K562 (cell line): ENCODE measurements around the gene MIEF1. TPM values are rescaled to one million over a fixed set of nuclear protein-coding genes. Genes with fewer than 3 reads are reported as not detected.

Experiments used
- ATAC-seq: fragments of 200-7000 bp; cut with Tn5 transposase; 3 replicates; pipeline ENCODE4 v1.9.1; 2020; ENCODE audit warnings: moderate library complexity
- BruUV-seq: library from RNA; stranded (reverse); fragments of 400-500 nt; replicated peaks from 2 replicates; lab custom pipeline; 2021; lab: Mats Ljungman, UMichigan
- CTCF ChIA-PET: fragments of 300-600 bp; formaldehyde crosslinking; extraction: SDS; loops from one replicate; lab custom pipeline; 2021; ENCODE audit warnings: low intra/inter-chr PET ratio; lab: Yijun Ruan, JAX
- POLR2A ChIA-PET: fragments of 300-600, 350-650 bp; sonication (Branson Sonifier 250); formaldehyde crosslinking; extraction: SDS; loops from one replicate; lab custom pipeline; 2021; ENCODE audit warnings: antibody characterized with exemption, inconsistent platforms; lab: Yijun Ruan, JAX
- DNase-seq, 4 experiments: peaks; one replicate each; pipeline versions ENCODE4 v3.0.0 to v3.0.0-alpha.2; 2011 to 2018; ENCODE audit warnings: low spot score in 3 of 4, mixed read lengths in 3 of 4; ENCODE audit errors: extremely low read depth in 1 of 4
- FAIRE-seq: peaks from 2 replicates; lab custom pipeline; 2011; peaks lifted over from hg19 to GRCh38; lab: Jason Lieb, UNC
- H2AFZ ChIP-seq: 2 replicates; pipeline ENCODE4 v1.6.0; 2011; ENCODE audit warnings: low read depth, low read length, control low read depth, inconsistent platforms
- H3K27ac ChIP-seq: fragments of 200-600 bp; 3 replicates; pipeline ENCODE4 v1.8.0; 2011; ENCODE audit warnings: low read depth, mild to moderate bottlenecking, control low read depth, inconsistent platforms, low read length, moderate library complexity, mixed read lengths; ENCODE audit errors: extremely low read depth
- H3K27me3 ChIP-seq, 2 experiments: fragments of 300-600 bp in 1 of 2; 2 replicates in 1 of 2; 3 replicates in 1 of 2; pipeline versions ENCODE4 v1.6.0 to v1.8.0; 2011; ENCODE audit warnings: inconsistent platforms in 2 of 2, low read length in 2 of 2, mild to moderate bottlenecking in 1 of 2, mixed read lengths in 1 of 2, moderate library complexity in 1 of 2; ENCODE audit not compliant: control insufficient read depth in 2 of 2, insufficient read depth in 2 of 2
- H3K36me3 ChIP-seq: fragments of 300-600 bp; 3 replicates; pipeline ENCODE4 v1.8.0; 2011; ENCODE audit warnings: mild to moderate bottlenecking, low read length, inconsistent platforms; ENCODE audit not compliant: control insufficient read depth, insufficient read depth
- H3K4me1 ChIP-seq, 2 experiments: fragments of 200-600 bp in 1 of 2; replicated peaks in 1 of 2; 2 replicates in 1 of 2; 3 replicates in 1 of 2; pipeline versions ENCODE4 v1.5.1 to v1.8.0; 2011; ENCODE audit warnings: inconsistent platforms in 2 of 2, low read length in 2 of 2, mild to moderate bottlenecking in 1 of 2, mixed read lengths in 1 of 2, moderate library complexity in 1 of 2; ENCODE audit not compliant: control insufficient read depth in 2 of 2, insufficient read depth in 2 of 2
- H3K4me2 ChIP-seq: 2 replicates; pipeline ENCODE4 v1.6.1; 2011; ENCODE audit warnings: low read length, control low read depth, inconsistent platforms, mixed read lengths; ENCODE audit not compliant: insufficient read depth
- H3K4me3 ChIP-seq: fragments of 200-600 bp; sonication (generic), shearing (Covaris generic); 2 replicates; pipeline ENCODE4 v1.5.1; 2016; ENCODE audit warnings: control low read depth, inconsistent platforms
- H3K79me2 ChIP-seq: fragments of 200-600 bp; 3 replicates; pipeline ENCODE4 v1.8.0; 2011; ENCODE audit warnings: low read length, inconsistent platforms; ENCODE audit not compliant: control insufficient read depth, insufficient read depth
- H3K9ac ChIP-seq, 2 experiments: 2 replicates each; pipeline versions ENCODE4 v1.6.0 to v1.6.1; 2011; ENCODE audit warnings: low read depth in 2 of 2, low read length in 2 of 2, control low read depth in 1 of 2, inconsistent platforms in 1 of 2, mild to moderate bottlenecking in 1 of 2, mixed read lengths in 1 of 2; ENCODE audit not compliant: insufficient read depth in 1 of 2
- H3K9me1 ChIP-seq: one replicate; pipeline ENCODE4 v1.6.0; 2011; ENCODE audit warnings: inconsistent platforms, mild to moderate bottlenecking, low read length, moderate library complexity; ENCODE audit not compliant: control insufficient read depth, insufficient read depth
- H3K9me3 ChIP-seq: replicated peaks from 2 replicates; pipeline ENCODE4 v1.5.1; 2011; ENCODE audit warnings: low read depth, low read length, inconsistent platforms; ENCODE audit not compliant: control insufficient read depth, insufficient read depth
- H4K20me1 ChIP-seq: replicated peaks from 2 replicates; pipeline ENCODE4 v1.6.1; 2011; ENCODE audit warnings: low read length, inconsistent platforms, mixed read lengths; ENCODE audit not compliant: control insufficient read depth, insufficient read depth
- NELFE ChIP-seq: IDR thresholded peaks from 2 replicates; pipeline ENCODE4 v1.6.1; 2011; ENCODE audit warnings: mild to moderate bottlenecking; ENCODE audit not compliant: insufficient read depth, insufficient read length
- POLR3A ChIP-seq: IDR thresholded peaks from 2 replicates; pipeline ENCODE4 v1.6.1; 2011; ENCODE audit warnings: borderline replicate concordance, mild to moderate bottlenecking, moderate library complexity; ENCODE audit not compliant: insufficient read length, insufficient read depth; ENCODE audit errors: extremely low read depth
- TRIM28 ChIP-seq: fragments of 450-650 bp; IDR thresholded peaks from 2 replicates; pipeline ENCODE4 v1.6.1; 2017
- ZNF212 ChIP-seq: fragments of 450-650 bp; formaldehyde crosslinking; IDR thresholded peaks from 2 replicates; pipeline ENCODE4 v1.4.0; 2020; ENCODE audit warnings: mild to moderate bottlenecking
- ZNF592 ChIP-seq: fragments of 450-650 bp; IDR thresholded peaks from 2 replicates; pipeline ENCODE4 v1.6.1; 2017; ENCODE audit warnings: antibody characterized with exemption, mild to moderate bottlenecking
- WGBS: fragments of 100-300 bp; shearing (Covaris generic); methylation state at CpG from one replicate; pipeline ENCODE4 v1.1.6; 2016; ENCODE audit warnings: low coverage, mixed read lengths; ENCODE audit not compliant: insufficient coverage; ENCODE audit errors: missing lambda C conversion rate; 5-methylcytosine and 5-hydroxymethylcytosine counted together
- in situ Hi-C: fragments of 300-500 bp; cut with MboI; formaldehyde crosslinking; loops from 4 replicates; pipeline ENCODE4 v1.15.0; 2018; ENCODE audit warnings: inconsistent platforms, mixed read lengths
- intact Hi-C: fragments of 100-400 bp; cut with micrococcal nuclease; formaldehyde crosslinking; loops from 2 replicates; pipeline ENCODE4 v1.14.2; 2022
- polyA plus RNA-seq, 8 experiments: library from polyadenylated mRNA; depleted of rRNA in 4 of 8; stranded (reverse) in 5 of 8; unstranded in 3 of 8; fragments of >200 nt; fragmentation: Nextera tagmentation in 2 of 8; fragmentation: Illumina TruSeq in 1 of 8; extraction: Ambion mirVana in 2 of 8; extraction: Trizol in 1 of 8; gene quantifications; 2 replicates each; pipeline versions ENCODE4 v1.2.1 to v1.2.3, GENCODE V29; 2011 to 2014; ENCODE audit warnings: inconsistent platforms in 1 of 8, missing spikeins in 1 of 8
- total RNA-seq, 7 experiments: library from RNA; depleted of rRNA in 6 of 7; stranded (reverse); fragments of >200 nt in 6 of 7; fragmentation: Illumina TruSeq in 2 of 7; extraction: Trizol in 2 of 7; gene quantifications; 2 replicates each; pipeline versions ENCODE4 v1.2.1 to v1.2.3, GENCODE V29; 2011 to 2021; ENCODE audit warnings: low replicate concordance in 1 of 7

MIEF1 gene
- total and polyA plus RNA-seq, 9 of the 15 experiments (the other 6 are each of a cell fraction or from before 2014, with no cell fraction given): 10.9 to 51.8 (median 25.5) TPM

DNA sequence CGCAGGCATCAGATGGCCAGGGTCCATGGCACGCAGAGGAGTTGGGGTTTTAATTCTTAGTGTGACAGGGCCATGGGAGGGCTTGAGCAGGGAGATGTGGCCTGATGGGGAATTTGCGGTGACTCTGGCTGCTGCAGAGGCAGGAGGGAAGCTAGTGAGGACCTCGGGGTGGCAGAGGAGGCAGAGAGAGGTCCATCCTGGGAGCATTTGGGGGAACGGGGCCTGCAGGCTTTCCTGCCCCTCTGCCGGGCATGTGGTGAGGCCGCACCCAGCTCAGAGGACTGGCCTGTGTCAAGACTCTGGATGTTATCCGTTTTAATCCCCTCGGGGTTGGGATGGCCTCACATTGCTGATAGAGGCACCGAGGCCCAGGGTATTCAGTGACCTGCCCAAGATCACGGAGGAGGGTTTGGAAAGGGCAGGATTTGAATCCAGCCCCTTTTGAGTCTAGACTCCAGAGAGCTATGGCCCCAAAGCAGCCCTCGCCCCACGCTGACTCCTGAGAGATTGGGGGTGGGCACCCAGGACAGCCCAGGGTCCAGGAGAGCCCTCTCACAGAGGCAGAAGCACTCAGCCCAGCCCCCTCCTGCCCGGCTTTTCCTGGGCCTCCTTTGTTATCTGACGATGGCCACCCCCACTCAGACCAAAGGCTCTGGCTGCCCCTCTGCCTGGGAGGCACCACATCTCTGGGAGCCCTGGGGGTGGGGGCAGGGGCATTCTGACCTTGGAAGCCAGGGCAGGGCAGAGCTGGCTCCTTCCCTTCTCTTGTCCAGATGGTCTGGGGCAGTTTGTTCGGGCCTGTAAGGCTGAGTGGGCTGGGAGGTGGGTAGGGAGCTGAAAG, 31.4 kb upstream of the MIEF1 start:
- in situ Hi-C loops: no loop called here
- FAIRE-seq: no peak
- Histone ChIP-seq H3K27ac (peak overlapping the region; percentile 92), H2AFZ (0 out of 2 replicates have a peak overlapping the region, but pooled peaks have one; percentile 16), H3K27me3 (no peaks in the 10 kb centered on the region), H3K79me2 (peaks cover 61% of the 10 kb centered on the region), H3K4me1 (peaks cover 62 to 97% of the 10 kb centered on the region in 2 experiments), H3K36me3 (no peaks in the 10 kb centered on the region), H3K9ac (peak overlapping the region; percentile 72 to 84; a peak in 3 of 4 replicates), H3K4me3 (no peak overlapping the region), H3K9me1 (no peaks in the 10 kb centered on the region), H3K4me2 (peak overlapping the region; percentile 58), H3K9me3 (no peaks in the 10 kb centered on the region), H4K20me1 (no peaks in the 10 kb centered on the region)
- ATAC-seq: no peak
- TF ChIP-seq NELFE (no peak), ZNF212 (CRISPR knock-in tag) (no peak), POLR3A (no peak), ZNF592 (peak; percentile 49), TRIM28 (no peak)
- POLR2A ChIA-PET: interaction anchor here (0.7 to 2.6 kb wide), 4 partner anchors 10 to 724 kb away, joined by 3 to 11 read pairs (median 4); no protein-coding TSS in a partner anchor
- no TSS peak for BruUV-seq
- intact Hi-C loops: no loop called here
- CTCF ChIA-PET: no interaction called here
- WGBS: 19% methylated on average over 9 of the region's 16 CpGs
- DNase-seq: peak in 2 of 4 experiments; percentile 31 to 34
